ENCODE results near the gene TNIK.

The TNIK gene

GRCh38 chr3:171419457-171419856, 40.7 kb downstream of the TNIK start:
- intact Hi-C loops (cut with DNase I; ENCODE audit: low total_unique reads): no loop called here
- TF ChIP-seq, protein P1, sequence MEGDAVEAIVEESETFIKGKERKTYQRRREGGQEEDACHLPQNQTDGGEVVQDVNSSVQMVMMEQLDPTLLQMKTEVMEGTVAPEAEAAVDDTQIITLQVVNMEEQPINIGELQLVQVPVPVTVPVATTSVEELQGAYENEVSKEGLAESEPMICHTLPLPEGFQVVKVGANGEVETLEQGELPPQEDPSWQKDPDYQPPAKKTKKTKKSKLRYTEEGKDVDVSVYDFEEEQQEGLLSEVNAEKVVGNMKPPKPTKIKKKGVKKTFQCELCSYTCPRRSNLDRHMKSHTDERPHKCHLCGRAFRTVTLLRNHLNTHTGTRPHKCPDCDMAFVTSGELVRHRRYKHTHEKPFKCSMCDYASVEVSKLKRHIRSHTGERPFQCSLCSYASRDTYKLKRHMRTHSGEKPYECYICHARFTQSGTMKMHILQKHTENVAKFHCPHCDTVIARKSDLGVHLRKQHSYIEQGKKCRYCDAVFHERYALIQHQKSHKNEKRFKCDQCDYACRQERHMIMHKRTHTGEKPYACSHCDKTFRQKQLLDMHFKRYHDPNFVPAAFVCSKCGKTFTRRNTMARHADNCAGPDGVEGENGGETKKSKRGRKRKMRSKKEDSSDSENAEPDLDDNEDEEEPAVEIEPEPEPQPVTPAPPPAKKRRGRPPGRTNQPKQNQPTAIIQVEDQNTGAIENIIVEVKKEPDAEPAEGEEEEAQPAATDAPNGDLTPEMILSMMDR (IDR thresholded peaks at IDR 0.05): no peak
- Histone ChIP-seq H3K4me3 (no peak overlapping the region), H3K36me3 (no peaks in the 10 kb centered on the region), H3K9me3 (no peaks in the 10 kb centered on the region), H3K27ac (no peak overlapping the region), H3K27me3 (no peaks in the 10 kb centered on the region), H3K4me1 (peaks cover 0 to 14% (median 2%) of the 10 kb centered on the region in 4 donors)
- DNase-seq: no peak

DNA sequence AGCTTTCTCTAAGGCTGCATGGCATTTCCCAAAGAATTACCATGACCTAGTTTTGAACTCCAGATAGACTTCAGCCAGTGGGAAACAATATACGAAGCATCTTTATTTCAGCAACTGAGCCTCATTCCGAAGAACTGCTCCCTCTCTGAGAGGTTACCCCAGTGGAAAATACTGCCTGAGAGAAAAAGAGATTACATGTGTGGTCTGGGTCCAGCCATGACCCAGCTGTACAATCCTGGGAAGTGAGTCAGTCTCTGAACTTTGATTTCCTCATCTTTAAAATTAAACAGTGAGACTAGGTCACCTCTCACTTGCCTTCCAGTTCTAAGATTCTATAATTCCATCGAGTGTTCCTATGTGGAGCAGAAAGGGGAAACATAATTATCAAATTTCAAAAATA, 42.4 kb downstream of the TNIK start:
- Histone ChIP-seq H3K4me3 (no peak overlapping the region), H3K9me3 (no peaks in the 10 kb centered on the region), H3K36me3 (no peaks in the 10 kb centered on the region), H3K27me3 (no peaks in the 10 kb centered on the region), H3K4me1 (peaks cover 0 to 14% (median 2%) of the 10 kb centered on the region in 4 donors), H3K27ac (no peak overlapping the region)
- DNase-seq: no peak
- TF ChIP-seq, protein P1 (IDR thresholded peaks at IDR 0.05): no peak
- intact Hi-C loops (cut with DNase I; ENCODE audit: low total_unique reads): no loop called here

GRCh38 chr3:171417137-171417536, 43.1 kb downstream of the TNIK start:
- peaks cover 0 to 14% (median 2%) of the 10 kb centered on the region in 4 donors for H3K4me1 ChIP-seq

GRCh38 chr3:171416666-171417065, 43.5 kb downstream of the TNIK start:
- TF ChIP-seq, protein P1 (IDR thresholded peaks at IDR 0.05): no peak
- no peaks in the 10 kb centered on the region for H3K27me3 ChIP-seq
- no peak overlapping the region for H3K4me3 ChIP-seq
- H3K9me3 ChIP-seq: no peaks in the 10 kb centered on the region
- DNase-seq: no peak
- intact Hi-C loops (cut with DNase I; ENCODE audit: low total_unique reads): no loop called here
- peaks cover 0 to 14% (median 2%) of the 10 kb centered on the region in 4 donors for H3K4me1 ChIP-seq
- no peaks in the 10 kb centered on the region for H3K36me3 ChIP-seq
- no peak overlapping the region for H3K27ac ChIP-seq

More at GRCh38 chr3:171417137-171417536, 43.1 kb downstream of the TNIK start:
- TF ChIP-seq, protein P1 (IDR thresholded peaks at IDR 0.05): no peak
- DNase-seq: no peak
- no peaks in the 10 kb centered on the region for H3K27me3 ChIP-seq
- H3K9me3 ChIP-seq: no peaks in the 10 kb centered on the region
- no peaks in the 10 kb centered on the region for H3K36me3 ChIP-seq
- H3K27ac ChIP-seq: no peak overlapping the region
- H3K4me3 ChIP-seq: no peak overlapping the region
- intact Hi-C loops (cut with DNase I; ENCODE audit: low total_unique reads): no loop called here

GRCh38 chr3:171416061-171416460, 44.1 kb downstream of the TNIK start:
- Histone ChIP-seq H3K27me3 (no peaks in the 10 kb centered on the region), H3K9me3 (no peaks in the 10 kb centered on the region), H3K4me3 (no peak overlapping the region), H3K36me3 (no peaks in the 10 kb centered on the region), H3K27ac (no peak overlapping the region), H3K4me1 (peaks cover 0 to 10% (median 2%) of the 10 kb centered on the region in 4 donors)
- DNase-seq: no peak
- TF ChIP-seq, protein P1 (IDR thresholded peaks at IDR 0.05): no peak
- intact Hi-C loops (cut with DNase I; ENCODE audit: low total_unique reads): no loop called here

DNA sequence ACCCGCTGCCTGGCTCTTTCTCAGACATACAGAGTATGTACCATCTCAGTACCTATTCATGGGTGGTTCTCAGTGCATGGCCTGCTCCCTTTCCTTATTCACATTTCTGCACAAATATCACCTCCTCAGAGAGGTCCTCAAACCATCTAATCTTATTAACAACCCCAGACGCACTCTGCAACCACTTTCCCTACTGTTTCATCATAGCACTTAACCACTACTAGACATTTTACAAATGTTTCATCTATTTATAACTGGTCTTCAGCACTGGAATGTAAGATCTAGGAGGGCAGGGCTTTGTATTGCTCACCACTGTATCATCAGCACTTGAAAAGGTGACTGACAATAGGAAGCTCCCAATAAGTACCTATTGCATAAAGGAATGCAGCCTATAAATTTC, 45.1 kb downstream of the TNIK start:
- Histone ChIP-seq H3K36me3 (no peaks in the 10 kb centered on the region), H3K4me1 (peaks cover 0 to 4% (median 2%) of the 10 kb centered on the region in 4 donors), H3K27ac (no peak overlapping the region), H3K4me3 (no peak overlapping the region), H3K27me3 (no peaks in the 10 kb centered on the region), H3K9me3 (no peaks in the 10 kb centered on the region)
- DNase-seq: no peak
- intact Hi-C loops (cut with DNase I; ENCODE audit: low total_unique reads): no loop called here
- TF ChIP-seq, protein P1 (IDR thresholded peaks at IDR 0.05): no peak

Data from tibial artery (tissue), 4 donors.